GM19372 (cell line): ENCODE results near the gene UFL1.
A peak's percentile ranks its signal among the peaks of the same experiment; 100 is the strongest.
"Not testable (repeated sequence)": the region's sequence is repeated elsewhere in the genome, so short reads cannot be mapped to it uniquely, and the experiment has no call there.

Experiments
- ATAC-seq: cut with Tn5 transposase; IDR thresholded peaks from one replicate; pipeline ENCODE4 v1.9.1; 2021; ENCODE audit warnings: mild to moderate bottlenecking, low read depth, moderate library complexity; ENCODE audit not compliant: unreplicated experiment

The UFL1 gene

DNA sequence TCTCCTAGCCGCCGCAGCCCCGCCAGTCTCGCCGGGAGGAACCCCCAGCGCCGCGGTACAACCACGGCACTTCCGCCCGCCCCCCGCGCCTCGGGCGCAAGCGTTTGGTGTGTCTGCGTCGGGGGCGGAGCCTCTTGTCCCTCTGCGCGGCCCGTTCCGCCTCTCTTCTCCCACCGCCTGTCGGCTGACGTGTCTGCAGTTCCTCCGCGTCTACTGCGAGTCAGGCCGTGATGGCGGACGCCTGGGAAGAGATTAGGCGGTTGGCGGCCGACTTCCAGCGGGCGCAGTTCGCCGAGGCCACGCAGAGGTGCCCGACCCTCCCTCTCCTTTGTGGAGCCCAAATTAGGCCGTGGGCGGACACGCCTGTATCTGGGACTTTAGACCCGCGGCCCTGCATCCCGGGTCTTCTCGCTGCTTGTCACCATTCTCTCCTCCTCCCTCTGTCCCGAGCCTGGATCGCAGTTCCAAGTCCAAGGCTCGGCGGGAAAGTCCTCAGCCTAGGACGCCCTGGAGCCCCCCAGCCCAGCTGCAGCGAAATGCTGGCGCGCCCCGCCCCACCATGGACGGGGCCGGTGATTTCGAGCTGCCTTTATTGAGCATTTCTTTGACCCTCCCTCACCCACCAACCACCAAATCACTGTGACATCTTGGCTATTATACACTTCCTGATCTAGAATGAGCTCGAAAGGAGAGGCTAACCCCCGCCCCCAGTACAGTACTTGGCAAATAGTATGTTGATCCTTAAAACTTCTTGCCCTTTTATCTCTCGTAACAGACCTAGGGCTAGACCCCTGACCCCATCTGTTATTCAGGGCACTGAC lies at the start of gene UFL1:
Gene UFL1, plus strand, starts transcription at position 163 of the 821 bp plus-strand sequence. Its CDS starts 68 bp downstream, at position 231.
- ATAC-seq, result peak; percentile 95

GRCh38 chr6:96472291-96472690 lies 49.3 kb upstream of the UFL1 start:
- not testable (repeated sequence) for ATAC-seq

DNA sequence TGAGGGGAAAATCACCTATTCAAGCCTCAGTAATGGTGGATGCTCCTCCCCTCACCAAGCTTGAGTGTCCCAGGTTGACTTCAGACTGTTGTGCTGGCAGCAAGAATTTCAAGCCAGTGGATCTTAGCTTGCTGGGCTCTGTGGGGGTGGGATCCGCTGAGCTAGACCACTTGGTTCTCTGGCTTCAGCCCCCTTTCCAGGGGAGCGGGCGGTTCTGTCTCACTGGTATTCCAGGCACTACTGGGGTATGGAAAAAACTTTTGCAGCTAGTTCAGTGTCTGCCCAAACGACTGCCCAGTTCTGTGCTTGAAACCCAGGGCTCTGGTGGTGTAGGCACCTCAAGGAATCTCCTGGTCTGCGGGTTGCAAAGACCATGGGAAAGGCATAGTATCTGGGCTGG lies 42.9 kb upstream of the UFL1 start:
- no peak for ATAC-seq

GRCh38 chr6:96491926-96492325 lies 29.7 kb upstream of the UFL1 start:
- no peak for ATAC-seq

- ATAC-seq, result no peak
Observed at GRCh38 chr6:96499781-96500180, 21.8 kb upstream of the UFL1 start.

GRCh38 chr6:96502915-96503314 lies 18.7 kb upstream of the UFL1 start:
- ATAC-seq, result no peak

DNA sequence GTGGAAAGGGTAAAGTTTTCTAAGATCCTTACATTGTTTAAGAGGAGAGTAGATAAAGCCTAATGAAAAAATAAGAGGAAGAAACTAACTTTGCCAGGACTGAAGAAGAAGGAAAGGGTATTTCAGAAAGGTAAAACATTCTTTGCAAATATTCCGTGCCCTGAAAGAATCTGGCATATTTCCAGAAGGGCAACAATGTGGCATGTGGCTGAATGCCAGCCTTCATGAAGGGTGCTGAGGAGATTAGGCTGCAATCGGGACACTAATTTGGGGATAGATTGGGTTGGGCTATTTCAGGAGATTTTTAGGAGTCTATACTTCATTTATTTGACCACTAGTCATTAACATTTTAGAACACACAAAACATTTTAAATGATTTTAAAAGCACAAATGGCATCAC lies 16.2 kb upstream of the UFL1 start:
- ATAC-seq, result no peak

GRCh38 chr6:96509281-96509680 lies 12.3 kb upstream of the UFL1 start:
- ATAC-seq, result no peak

DNA sequence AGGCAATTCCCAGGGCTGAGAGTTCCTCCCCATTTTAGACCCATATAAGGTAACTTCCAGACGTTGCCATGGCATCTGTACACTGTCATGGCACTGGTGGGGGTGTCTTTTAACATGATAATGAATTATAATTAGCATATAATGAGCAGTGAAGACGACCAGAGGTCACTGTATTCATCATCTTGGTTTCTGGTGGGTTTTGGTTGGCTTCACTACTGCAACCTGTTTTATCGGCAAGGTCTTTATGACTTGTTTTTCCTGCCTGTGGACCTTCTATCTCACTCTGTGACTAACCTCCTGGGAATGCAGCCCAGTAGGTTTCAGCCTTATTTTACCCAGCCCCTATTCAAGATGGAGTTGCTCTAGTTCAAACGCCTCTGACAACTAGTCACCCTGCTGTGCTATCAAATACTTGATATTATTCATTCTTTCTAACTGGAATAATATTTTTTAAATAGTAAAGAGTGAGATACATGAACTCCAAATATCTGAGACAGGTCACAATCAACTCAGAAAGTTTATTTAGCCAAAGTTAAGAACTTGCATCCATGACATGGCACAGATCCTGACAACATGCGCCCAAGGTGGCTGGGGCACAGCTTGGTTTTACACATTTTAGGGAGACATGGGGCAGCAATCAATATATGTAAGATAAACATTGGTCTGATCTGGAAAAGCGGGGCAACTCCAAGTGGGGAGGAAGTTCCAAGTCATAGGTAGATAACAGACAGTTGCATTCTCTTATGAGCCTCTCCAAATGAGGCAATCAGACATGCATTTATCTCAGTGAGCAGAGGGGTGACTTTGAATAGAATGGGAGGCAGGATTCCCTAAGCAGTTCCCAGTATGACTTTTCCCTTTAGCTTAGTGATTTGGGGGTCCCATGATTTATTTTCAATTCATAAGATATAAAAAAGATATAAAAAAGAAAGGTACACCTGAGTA lies 1.2 kb upstream of the UFL1 start:
- no peak for ATAC-seq

DNA sequence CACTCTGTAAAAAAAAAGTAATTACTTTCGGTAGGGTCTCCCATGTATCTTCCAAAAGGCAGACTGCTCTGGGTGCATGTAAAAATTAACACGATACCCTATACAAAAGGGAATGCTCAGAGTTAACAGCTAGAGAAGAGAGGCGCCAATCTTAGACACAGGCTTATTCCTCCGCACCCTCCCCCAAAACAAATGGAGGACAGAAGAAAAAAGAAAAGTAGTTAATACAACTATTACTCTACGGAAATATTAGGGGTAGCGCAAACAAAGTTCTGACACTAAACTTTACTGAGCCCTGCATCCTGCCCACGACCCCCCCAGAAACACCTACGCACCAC lies 331 bp upstream of the UFL1 start:
- ATAC-seq, result peak; percentile 22

- ATAC-seq, result peak; percentile 15
Observed at GRCh38 chr6:96522465-96523009, 931 bp downstream of the UFL1 start.

DNA sequence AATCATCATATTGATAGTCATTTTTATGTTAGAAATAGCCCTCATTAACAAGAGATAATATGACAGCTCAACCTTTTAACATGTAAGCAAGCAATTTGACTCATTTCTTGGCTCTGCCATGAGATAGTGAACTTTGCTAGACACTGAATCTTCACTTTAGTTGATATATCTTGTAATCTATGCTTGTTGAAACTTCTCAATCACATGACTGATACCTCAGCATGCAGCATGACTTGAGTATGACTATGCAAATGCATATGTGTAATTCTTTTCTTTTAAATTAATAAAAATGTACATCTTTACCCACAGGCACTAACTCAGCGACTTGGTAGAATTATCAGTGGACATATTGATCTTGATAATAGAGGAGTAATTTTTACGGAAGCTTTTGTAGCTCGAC lies 6.6 kb downstream of the UFL1 start:
- ATAC-seq, result no peak

DNA sequence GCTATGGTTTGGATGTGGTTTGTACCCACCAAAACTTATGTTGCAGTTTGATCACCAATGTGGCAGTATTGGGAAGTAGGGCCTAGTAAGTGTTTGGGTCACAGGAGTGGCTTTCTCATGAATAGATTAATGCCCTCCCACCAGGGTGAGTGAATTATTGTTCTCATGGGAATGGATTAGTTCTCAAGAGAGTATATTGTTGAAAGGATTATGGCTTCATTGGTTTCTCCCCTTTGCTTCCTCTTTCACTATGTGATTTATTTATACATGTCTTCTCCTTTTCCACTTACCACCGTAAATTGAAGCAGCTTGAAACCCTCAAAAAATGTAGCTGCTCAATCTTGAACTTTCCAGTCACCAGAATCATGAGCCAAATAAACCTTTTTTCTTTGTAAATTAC lies 10.8 kb downstream of the UFL1 start:
- no peak for ATAC-seq

DNA sequence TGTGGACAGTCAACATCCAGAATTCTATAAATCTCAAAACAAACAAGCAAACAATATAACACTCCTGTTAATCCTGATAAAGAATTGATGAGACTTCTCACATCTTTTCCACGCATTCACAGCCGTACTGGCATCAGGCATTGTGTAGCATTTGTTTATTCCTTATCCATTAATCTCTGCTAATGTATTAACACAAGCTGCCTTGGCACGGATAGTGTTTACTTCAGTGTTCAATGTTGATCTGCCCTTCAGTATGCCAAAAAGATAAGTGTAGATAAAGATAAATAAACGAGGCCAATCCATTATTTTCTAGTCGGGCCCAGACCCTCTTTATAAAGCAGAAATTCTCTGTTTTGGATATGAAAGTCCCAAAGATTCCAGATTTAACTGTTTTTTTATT lies 16.1 kb downstream of the UFL1 start:
- ATAC-seq, result no peak

GRCh38 chr6:96542702-96543101 lies 21.1 kb downstream of the UFL1 start:
- ATAC-seq, result no peak

DNA sequence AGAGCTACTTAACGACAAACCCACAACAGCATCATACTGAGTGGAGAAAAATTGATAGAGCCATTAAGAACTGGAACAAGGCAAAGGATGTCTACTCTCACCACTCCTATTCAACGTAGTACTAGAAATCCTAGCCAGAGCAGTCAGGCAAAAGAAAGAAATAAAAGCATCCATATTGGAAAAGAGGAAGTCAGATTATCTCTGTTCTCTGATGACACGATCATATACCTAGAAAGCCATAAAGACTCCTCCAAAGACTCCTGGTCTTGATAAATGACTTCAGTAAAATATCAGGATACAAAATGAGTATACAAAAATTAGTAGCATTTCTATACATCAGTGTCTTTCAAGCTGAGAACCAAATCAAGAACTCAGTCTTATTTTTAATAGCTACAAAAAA lies 24.3 kb downstream of the UFL1 start:
- ATAC-seq, result no peak

DNA sequence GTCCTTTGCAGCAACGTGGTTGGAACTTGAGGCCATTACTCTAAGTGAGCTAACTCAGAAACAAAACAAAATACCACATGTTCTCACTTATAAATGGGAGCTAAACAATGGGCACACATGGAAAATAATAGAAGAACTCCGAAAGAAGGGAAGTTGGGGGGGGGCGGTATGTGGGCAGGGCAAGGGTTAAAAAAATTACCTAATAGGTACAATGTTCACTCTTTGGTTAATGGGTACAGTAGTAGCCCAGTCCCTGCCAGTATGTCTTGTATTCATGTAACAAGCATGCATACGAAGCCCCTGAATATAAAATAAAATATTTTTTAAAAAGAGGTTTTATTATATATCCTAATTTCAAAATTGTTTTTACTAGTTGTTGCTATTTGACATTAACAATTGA lies 26.0 kb downstream of the UFL1 start:
- no peak for ATAC-seq

- ATAC-seq, result no peak
Observed at GRCh38 chr6:96554558-96554957, 33.0 kb downstream of the UFL1 start.

- not testable (repeated sequence) for ATAC-seq
Observed at GRCh38 chr6:96559740-96560139, 38.1 kb downstream of the UFL1 start.

DNA sequence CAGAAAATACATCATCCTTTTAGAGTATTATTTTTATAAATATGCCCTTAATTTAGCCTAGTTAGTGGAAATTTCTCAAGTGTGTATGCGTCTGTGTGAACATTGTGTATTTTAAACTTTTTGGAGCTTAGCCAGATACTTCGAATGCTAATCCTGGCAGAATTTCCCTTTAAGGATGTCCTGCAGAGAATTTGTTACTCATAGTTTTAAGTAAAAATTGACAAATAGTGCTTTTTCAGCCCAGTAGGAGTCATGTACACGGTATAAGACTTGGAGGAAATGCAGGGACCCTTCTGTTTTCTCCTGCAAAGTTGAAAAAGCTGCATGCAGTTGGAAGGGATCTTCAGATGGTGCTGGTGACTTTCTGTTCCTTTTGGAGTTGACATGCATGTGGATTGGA lies 41.3 kb downstream of the UFL1 start, which contains the start of gene FHL5:
Gene FHL5, plus strand, starts transcription at position 243 of the 400 bp plus-strand sequence. CDS start 40,486 bp downstream, outside the sequence.
- no peak for ATAC-seq

DNA sequence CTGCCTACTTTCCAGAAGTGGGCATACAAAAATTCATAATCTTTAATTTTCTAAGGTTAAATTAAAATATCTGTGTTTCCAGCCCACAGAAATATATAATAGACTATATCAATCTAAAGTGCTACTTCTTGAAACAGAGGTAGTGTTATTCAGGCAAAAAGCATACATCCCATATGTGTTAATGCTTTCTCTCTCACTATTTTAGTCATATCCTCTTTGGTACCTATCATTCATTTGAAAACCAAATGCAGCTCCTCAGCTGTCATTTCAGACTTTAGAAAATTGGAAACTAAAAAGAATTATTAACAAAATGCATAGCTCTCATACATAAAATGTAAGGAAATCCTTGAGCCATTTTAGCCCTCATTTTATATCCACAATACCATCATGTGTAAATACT lies 42.2 kb downstream of the UFL1 start:
- no peak for ATAC-seq
